DND-41 (cell line): Measurements from ENCODE around the gene SH2D7.

Experiments used
- ATAC-seq: fragments of 200-7000 bp; cut with Tn5 transposase; 3 replicates; pipeline ENCODE4 v1.9.1; 2021; ENCODE audit warnings: low read depth; ENCODE audit not compliant: insufficient read depth
- DNase-seq: peaks from one replicate; pipeline ENCODE4 v3.0.0-alpha.2; 2020
- H2AFZ ChIP-seq: 2 replicates; pipeline ENCODE4 v1.6.0; 2012; ENCODE audit warnings: low read depth, low read length
- H3K27ac ChIP-seq: 2 replicates; pipeline ENCODE4 v1.5.1; 2012; ENCODE audit warnings: low read length, inconsistent platforms
- H3K27me3 ChIP-seq: fragments of 200-600 bp; sonication (generic); 2 replicates; pipeline ENCODE4 v1.6.0; 2012; ENCODE audit warnings: low read length, mild to moderate bottlenecking, inconsistent platforms; ENCODE audit not compliant: insufficient read depth, poor library complexity
- H3K36me3 ChIP-seq: 2 replicates; pipeline ENCODE4 v1.5.1; 2012; ENCODE audit warnings: low read length, inconsistent platforms; ENCODE audit not compliant: insufficient read depth
- H3K4me1 ChIP-seq: 2 replicates; pipeline ENCODE4 v1.5.1; 2012; ENCODE audit warnings: mild to moderate bottlenecking, low read length; ENCODE audit not compliant: insufficient read depth
- H3K4me2 ChIP-seq: 2 replicates; pipeline ENCODE4 v1.6.0; 2012; ENCODE audit warnings: mild to moderate bottlenecking, moderate library complexity, low read length, inconsistent platforms; ENCODE audit not compliant: insufficient read depth
- H3K4me3 ChIP-seq, 2 experiments: fragments of 200-600 bp in 1 of 2; shearing (Covaris generic) in 1 of 2; 2 replicates each; pipeline ENCODE4 v1.5.1; 2012 to 2016; ENCODE audit warnings: inconsistent platforms in 2 of 2, low read length in 2 of 2, mild to moderate bottlenecking in 2 of 2, low read depth in 1 of 2, moderate library complexity in 1 of 2
- H3K79me2 ChIP-seq: 2 replicates; pipeline ENCODE4 v1.6.0; 2012; ENCODE audit warnings: low read length, inconsistent platforms; ENCODE audit not compliant: insufficient read depth
- H3K9ac ChIP-seq: 2 replicates; pipeline ENCODE4 v1.6.0; 2012; ENCODE audit warnings: low read depth, mild to moderate bottlenecking, inconsistent platforms, low read length, moderate library complexity
- H3K9me3 ChIP-seq: 2 replicates; pipeline ENCODE4 v1.5.1; 2012; ENCODE audit warnings: low read length, moderate library complexity, mild to moderate bottlenecking, inconsistent platforms; ENCODE audit not compliant: insufficient read depth, severe bottlenecking
- H4K20me1 ChIP-seq: 2 replicates; pipeline ENCODE4 v1.6.0; 2012; ENCODE audit warnings: low read length; ENCODE audit not compliant: insufficient read depth
- CTCF ChIP-seq: IDR thresholded peaks from 2 replicates; pipeline ENCODE4 v1.5.1; 2012; ENCODE audit warnings: borderline replicate concordance, low read length, moderate library complexity, mild to moderate bottlenecking; ENCODE audit not compliant: poor library complexity, severe bottlenecking; ENCODE audit errors: extremely low read depth
- EZH2 ChIP-seq: IDR thresholded peaks from 3 replicates; pipeline ENCODE4 v1.6.1; 2012; ENCODE audit warnings: borderline replicate concordance, low read depth, mild to moderate bottlenecking, moderate library complexity, low read length, inconsistent platforms; ENCODE audit not compliant: severe bottlenecking

Gene SH2D7

DNA sequence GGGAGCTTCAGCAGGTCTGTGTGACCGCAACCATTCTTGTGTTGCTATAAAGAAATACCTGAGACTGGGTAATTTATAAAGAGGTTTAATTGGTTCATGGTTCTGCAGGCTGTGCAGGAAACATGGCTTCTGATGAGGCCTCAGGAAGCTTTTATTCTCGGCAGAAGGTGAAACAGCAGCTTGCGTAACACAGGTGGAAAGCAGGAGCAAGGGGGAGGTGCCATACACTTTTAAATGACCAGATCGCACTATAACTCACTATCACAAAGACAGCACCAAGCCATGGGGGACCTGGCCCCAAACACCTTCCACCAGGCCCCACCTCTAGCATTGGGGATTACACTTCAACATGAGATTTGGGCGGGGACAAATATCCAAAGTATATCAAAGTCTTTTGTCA, 47.2 kb downstream of the SH2D7 start:
- Histone ChIP-seq H4K20me1 (no peaks in the 10 kb centered on the region), H2AFZ (no peak overlapping the region), H3K4me3 (no peak overlapping the region), H3K36me3 (no peaks in the 10 kb centered on the region), H3K4me1 (no peaks in the 10 kb centered on the region), H3K4me2 (no peak overlapping the region), H3K9ac (no peak overlapping the region), H3K9me3 (no peaks in the 10 kb centered on the region), H3K27me3 (no peaks in the 10 kb centered on the region), H3K79me2 (no peaks in the 10 kb centered on the region), H3K27ac (no peak overlapping the region)
- TF ChIP-seq EZH2: no peak
- no peak for TF ChIP-seq CTCF
- no peak for ATAC-seq
- no peak for DNase-seq

- Histone ChIP-seq H3K79me2 (no peaks in the 10 kb centered on the region), H3K4me2 (no peak overlapping the region), H4K20me1 (no peaks in the 10 kb centered on the region), H3K27ac (no peak overlapping the region), H2AFZ (no peak overlapping the region), H3K4me1 (no peaks in the 10 kb centered on the region), H3K9me3 (no peaks in the 10 kb centered on the region), H3K9ac (no peak overlapping the region), H3K36me3 (no peaks in the 10 kb centered on the region), H3K4me3 (no peak overlapping the region), H3K27me3 (no peaks in the 10 kb centered on the region)
- TF ChIP-seq EZH2 (no peak), CTCF (no peak)
- DNase-seq (no peak), ATAC-seq (no peak)
These were observed 47.9 kb downstream of the SH2D7 start for GRCh38 chr15:78140292-78140691.

- TF ChIP-seq CTCF: no peak
- TF ChIP-seq EZH2: no peak
- Histone ChIP-seq H3K27ac (no peak overlapping the region), H3K4me3 (no peak overlapping the region), H3K27me3 (no peaks in the 10 kb centered on the region), H3K9ac (no peak overlapping the region), H3K4me1 (no peaks in the 10 kb centered on the region), H3K4me2 (no peak overlapping the region), H3K9me3 (no peaks in the 10 kb centered on the region), H3K79me2 (no peaks in the 10 kb centered on the region), H3K36me3 (no peaks in the 10 kb centered on the region), H2AFZ (no peak overlapping the region), H4K20me1 (no peaks in the 10 kb centered on the region)
- ATAC-seq (no peak), DNase-seq (no peak)
These were observed 50.0 kb downstream of the SH2D7 start for GRCh38 chr15:78142332-78142731.

DNA sequence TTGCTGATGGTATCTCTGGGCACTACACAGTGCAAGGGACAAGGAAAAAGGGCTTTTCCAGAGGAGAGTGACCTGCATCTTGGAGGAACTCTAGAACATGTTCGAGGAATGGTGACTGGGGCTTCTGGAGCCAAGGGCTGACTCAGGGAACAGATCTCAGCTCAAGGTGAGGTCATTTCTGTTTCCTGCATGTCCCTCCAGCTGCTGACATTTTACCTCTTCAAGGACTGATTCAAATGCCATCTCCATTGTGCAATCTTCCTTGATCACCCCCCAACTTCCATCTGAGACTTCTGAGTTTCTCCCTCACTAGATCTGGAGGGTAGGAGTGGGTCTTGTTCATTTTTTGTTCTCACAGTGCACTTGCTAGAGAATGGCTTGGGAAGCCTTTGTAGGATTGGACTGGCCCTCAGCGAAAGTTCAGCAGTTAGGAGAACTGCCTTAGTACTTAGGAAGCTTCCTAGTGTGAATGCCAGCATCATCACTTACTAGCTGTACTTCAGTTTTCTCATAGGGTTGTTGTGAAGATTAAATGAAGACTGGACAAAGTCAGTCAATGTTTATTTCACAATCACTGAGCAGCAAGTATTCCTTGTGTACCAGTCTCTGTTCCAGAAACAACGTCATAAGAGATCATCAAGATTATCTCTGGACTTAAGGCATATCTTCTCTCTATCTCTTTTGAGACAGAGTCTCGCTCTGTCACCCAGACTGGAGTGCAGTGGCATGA, 54.2 kb downstream of the SH2D7 start:
- H3K36me3 ChIP-seq: no peaks in the 10 kb centered on the region; the same call in 1 of the 2 replicates
- peaks cover 30% of the 10 kb centered on the region for H3K79me2 ChIP-seq
- H3K4me2 ChIP-seq: no peak overlapping the region
- ATAC-seq (no peak), DNase-seq (no peak)
- H3K4me1 ChIP-seq: peaks cover 29% of the 10 kb centered on the region
- TF ChIP-seq CTCF: no peak
- TF ChIP-seq EZH2: no peak
- peaks cover 4% of the 10 kb centered on the region for H4K20me1 ChIP-seq
- H3K4me3 ChIP-seq: no peak overlapping the region
- H2AFZ ChIP-seq: no peak overlapping the region
- H3K9me3 ChIP-seq: no peaks in the 10 kb centered on the region
- H3K27me3 ChIP-seq: no peaks in the 10 kb centered on the region
- no peak overlapping the region for H3K27ac ChIP-seq
- no peak overlapping the region for H3K9ac ChIP-seq
